NCI-H345 (cell line): ENCODE results near the gene B4GALT6.
"Not testable (repeated sequence)": the region's sequence is repeated elsewhere in the genome, so short reads cannot be mapped to it uniquely, and the experiment has no call there.

Source experiments
- DNase-seq: peaks from one replicate; lab custom pipeline; 2025; lab: John Stamatoyannopoulos, UW

B4GALT6 gene, protein sequence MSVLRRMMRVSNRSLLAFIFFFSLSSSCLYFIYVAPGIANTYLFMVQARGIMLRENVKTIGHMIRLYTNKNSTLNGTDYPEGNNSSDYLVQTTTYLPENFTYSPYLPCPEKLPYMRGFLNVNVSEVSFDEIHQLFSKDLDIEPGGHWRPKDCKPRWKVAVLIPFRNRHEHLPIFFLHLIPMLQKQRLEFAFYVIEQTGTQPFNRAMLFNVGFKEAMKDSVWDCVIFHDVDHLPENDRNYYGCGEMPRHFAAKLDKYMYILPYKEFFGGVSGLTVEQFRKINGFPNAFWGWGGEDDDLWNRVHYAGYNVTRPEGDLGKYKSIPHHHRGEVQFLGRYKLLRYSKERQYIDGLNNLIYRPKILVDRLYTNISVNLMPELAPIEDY

DNA sequence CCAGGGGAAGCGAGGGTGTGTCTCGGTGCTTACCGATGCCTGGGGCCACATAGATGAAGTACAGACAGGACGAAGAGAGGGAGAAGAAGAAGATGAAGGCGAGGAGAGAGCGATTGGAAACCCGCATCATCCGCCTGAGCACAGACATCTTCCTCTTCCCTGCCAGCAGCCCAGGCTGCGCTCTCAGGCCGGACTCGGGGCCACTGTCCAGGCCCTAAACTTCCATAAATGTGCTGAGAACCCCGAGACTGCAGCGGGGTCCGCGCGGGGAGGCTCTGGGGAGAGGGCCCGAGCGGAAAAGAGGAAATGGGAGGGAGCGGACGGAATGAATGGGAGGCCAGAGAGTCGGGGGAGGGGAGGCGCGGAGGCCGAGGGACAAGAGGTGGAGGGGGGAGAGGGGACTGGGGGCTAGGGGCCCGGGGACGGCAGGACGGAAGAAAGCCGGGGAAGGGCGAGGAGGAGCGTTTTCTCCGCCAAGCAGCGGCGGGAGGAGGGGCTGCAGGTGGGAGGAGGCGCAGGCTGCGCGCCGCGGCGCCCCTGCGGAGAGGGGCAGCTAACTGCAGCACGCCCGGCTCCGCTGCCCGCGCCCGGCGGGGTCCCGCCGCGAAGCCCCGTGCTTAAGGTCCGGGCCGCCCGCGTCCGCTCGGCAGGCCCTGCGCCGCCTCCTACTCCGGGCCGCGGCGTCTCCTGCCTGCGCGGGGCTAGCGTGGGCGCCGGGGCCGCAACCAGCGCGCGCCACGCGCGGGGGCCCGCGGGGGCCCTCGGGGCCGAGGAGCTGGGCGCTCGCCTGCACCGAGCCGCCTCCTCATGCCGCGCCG, at the start of gene B4GALT6:
Gene B4GALT6, minus strand, starts transcription at position 303 of the 818 bp plus-strand sequence. Its CDS starts 155 bp downstream, at position 148.
- DNase-seq = peak; percentile 57

DNA sequence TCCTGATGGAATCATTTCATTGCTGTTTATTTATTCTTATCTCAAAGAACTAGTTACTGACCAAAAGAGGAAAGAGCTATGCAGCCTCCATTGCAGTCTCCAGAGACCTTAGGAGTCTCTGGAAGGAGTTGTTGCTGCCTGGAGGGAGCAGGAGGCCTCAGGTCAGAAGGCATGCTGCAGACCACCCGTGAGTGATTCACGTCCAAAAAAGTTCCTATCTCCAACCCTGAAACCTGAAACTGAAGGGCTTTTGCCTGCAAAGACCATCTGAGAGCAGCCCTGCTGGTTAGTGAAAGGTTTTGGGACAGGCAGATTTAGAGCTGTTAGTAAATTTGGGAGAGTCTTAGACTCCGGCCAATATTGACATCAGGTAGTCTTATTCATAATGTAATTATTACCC, 47.2 kb upstream of the B4GALT6 start:
- no peak for DNase-seq

DNA sequence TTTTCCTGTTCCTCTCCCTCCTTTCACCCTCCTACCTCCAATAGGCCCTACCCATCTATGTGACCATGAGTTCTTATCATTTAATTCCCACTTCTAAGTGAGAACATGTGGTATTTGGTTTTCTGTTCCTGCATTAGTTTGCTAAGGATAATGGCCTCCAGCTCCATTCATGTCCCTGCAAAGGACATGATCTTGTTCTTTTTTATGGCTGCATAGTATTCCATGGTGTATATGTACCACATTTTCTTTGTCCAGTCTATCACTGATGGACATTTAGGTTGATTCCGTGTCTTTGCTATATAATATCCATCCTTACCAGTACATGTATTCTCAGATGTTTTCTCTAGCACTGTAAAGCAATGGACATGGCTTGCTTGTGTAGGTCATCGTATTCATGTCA, 44.8 kb upstream of the B4GALT6 start:
- DNase-seq = not testable (repeated sequence)

DNA sequence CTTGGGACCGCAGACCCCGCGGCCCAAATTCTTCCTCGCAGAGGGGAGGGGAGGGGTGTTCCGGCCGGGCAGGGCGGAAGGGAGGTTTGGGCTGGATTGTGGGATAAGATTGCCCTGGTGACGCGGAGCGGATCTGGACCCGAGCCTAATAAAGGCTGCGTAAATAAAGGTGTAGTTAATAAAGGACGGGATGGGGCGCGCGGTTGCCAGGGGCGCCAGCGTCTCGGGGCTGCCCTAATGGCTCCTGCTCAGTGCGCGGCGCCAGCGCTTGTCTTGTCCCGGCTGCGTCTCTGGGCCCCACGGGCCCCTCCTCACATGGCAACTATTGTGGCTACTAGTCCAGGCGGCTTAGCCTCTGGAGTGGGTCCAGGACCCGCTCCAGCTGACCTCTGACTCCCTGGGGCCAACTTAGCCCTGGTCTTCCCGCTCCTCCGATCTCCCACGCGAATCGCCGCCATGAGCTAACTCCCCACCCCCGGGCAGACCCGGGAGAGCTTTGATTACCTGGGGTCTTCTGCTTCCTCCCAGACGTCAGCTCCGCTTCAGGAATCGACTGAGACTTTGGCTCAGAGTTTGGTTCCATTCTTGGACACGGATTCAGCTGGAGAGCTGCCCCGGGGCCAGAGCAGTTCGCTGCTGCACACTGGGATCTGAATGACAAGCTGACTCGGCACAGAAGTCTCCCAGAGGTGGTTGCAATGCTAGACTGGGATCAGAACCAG, 39.8 kb upstream of the B4GALT6 start:
- no peak for DNase-seq

DNA sequence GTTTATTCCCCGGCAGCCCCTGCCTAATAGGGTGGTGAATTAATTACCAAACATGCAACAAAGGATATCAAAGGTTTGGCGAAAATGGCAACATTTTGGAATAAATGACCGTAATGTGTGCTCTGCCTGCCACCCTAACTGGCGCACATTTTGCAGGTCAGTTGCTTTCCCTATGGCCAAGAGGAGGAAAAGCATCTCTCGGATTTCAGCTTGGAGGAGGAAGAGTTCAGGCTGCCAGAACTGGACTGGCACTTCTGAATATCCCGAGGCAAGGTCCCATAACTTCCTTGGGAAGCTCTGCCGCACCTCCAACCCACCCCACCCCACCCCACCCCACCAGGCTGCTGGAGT, 39.2 kb upstream of the B4GALT6 start:
- DNase-seq = no peak

DNA sequence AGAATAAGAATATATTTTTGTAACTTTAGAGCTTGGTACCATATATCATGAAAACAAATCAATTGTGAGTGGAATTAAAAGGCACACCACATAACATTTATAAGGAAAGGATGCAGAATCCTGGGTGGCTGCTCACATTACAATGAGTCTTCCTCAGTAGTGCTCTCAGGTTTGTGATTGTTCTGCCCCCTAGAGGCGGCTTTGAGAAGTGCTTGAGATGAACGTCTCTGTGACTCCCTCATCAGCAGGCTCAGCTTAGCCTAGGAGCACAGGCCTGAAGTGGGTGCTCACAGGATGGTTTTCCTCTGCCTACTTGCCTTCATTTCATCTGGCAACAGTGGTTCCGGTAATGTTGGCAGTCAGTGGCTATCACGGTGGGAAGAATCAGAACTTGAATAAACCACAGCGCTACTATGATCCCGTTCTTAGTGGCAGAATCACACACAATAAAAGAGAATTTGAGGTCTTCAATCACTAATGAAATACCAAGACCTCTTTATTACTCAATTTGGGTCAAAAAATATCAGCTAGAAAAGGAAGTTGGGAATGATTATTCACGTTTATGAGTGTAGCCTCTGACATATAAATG, 38.1 kb upstream of the B4GALT6 start:
- peak; percentile 81 for DNase-seq

DNA sequence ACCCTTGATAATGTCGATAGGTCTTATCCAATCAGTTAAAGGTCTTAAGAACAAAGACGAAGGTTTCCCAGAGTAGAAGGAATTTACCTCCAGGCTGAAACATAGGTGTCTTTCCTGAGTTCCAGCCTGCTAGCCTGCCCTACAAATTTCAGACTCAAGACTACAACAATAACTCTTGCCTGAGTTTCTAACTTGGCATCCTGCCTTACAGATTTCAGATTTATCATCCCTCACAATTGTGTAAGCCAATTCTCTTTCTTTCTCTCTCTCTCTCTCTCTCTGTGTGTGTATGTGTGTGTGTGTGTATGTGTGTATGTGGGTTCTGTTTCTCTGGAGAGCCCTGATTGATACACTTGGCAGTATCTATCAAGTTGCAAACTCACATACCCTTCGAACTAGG, 37.2 kb upstream of the B4GALT6 start:
- DNase-seq = no peak

DNA sequence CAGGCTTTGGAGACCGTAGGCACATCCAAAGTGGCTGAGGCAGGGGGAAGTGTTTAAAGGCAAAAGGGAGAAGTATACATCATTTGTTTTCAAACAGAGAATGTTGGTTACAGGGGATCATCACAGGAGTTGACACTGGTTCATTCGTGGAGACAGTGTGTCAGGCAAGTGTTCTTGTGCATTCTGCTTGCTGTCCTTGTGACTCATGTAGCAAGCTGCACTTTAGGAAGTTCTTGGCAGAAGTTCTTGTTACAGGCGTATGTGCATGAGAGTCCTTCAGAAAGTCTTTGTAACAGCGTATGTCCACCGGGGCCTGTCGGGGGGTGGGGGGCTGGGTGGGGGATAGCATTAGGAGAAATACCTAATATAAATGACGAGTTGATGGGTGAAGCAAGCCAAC, 36.5 kb upstream of the B4GALT6 start:
- no peak for DNase-seq

DNA sequence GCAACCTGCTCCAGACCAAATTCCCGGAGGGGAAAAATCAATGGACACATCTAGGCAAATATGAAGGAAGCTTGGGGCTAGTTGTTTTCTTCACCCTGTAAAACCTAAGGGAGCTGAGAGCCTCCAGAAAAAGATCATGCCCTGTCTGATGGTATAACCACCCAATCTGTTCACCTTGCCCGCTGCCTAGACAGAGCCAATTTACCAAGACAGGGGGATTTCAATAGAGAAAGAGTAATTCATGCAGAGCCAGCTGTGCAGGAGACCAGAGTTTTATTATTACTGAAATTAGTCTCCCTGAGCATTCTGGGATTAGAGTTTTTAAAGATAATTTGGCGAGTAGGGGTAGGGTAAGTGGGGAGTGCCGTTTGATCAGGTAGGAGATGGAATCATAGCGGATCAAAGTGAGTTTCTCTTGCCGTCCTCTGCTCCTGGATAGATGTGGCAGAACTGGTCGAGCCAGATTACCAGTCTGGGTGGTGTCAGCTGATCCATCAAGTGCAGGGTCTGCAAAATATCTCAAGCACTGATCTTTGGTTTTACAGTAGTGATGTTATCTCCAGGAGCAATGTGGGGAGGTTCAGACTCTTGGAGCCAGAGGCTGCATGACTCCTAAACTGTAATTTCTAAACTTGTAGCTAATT, 35.1 kb upstream of the B4GALT6 start:
- DNase-seq = no peak

DNA sequence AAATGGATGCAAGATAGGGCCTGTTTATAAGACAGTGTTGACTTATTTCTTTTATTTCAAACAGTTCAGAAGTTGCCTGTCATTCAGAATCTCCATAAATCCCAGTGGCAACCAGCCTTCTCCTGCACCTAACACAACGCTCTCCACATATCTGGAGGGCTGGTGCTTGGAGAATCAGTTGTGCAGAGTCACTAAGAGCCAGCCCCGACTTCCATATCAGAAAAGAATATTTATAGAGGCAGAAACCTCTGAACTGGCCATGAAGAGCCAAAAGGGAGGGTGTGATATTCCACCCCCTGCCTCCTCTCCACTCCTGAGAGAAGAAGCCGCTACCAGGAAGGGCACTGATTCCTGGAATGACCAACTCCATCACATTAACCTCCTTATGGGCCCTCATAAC, 34.0 kb upstream of the B4GALT6 start:
- no peak for DNase-seq

DNA sequence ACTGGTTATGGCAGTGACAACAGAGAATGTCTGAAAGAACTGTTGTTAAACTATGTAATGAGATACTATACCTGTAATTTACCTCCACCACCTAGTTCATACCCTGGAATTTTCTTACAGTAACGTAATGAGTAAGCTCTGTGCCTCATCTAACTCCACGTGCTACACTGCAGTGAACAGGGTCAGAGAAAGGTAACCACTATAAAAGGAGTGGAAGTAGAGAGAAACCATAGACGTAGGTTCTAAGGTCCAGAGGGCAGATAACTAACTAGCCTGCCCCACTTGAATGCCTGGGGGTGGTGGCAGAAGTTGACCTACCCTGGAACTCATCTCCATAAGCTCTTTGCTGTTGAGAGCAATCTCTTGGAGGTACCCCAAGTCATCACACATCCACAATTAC, 32.0 kb upstream of the B4GALT6 start:
- DNase-seq = no peak

DNA sequence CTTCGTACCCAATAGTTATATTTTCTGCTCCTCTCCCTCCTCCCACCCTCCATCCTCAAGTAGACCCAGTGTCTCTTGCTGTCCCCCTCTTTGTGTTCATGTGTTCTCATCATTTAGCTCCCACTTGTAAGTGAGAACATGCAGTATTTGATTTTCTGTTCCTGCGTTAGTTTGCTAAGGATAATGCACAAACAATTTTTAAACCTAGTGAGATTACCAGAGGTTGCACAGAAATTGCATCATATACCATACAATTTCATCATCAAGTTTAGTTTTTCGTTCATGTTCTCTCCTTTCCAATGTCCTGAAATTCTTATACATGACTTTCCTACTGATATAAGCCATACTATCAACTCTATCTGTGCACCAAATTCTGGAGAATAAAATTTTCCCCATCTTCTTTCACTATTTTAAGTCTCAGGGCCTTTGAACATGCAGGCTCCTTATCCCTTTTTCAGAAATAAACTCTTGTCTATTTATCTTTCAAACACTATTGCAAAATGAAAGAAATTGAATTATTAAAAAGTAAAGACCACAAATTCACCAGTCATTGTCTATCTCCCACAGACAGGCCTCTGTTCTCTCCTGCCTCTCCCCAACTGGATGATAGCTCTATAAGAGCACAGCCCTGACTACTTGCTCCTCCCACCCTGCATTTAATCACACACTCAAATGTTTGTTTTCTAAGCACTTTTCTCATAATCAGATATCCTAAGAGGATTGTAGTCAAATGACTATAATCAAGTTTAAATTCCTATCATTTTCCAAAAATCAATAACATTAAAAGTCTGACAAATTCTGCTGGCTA, 27.2 kb upstream of the B4GALT6 start:
- DNase-seq = no peak

DNA sequence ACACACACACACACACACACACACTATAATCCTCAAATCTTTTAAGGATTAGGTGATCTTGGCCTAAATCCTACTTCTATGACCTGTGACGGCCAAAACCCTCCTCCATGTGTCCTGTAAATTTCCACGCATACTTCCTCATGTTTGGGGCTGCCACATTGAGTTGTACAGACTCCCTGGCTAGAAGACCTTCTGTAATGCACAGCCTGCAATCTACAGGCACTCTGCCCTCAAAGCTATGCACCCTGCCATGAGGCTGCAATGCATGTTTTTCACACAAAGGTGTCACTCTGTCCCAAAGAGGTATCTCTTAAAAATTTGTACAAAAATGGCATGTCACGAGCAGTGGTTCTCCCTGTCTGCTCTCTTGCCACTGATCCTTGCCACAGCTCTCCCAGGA, 26.4 kb upstream of the B4GALT6 start:
- no peak for DNase-seq

DNA sequence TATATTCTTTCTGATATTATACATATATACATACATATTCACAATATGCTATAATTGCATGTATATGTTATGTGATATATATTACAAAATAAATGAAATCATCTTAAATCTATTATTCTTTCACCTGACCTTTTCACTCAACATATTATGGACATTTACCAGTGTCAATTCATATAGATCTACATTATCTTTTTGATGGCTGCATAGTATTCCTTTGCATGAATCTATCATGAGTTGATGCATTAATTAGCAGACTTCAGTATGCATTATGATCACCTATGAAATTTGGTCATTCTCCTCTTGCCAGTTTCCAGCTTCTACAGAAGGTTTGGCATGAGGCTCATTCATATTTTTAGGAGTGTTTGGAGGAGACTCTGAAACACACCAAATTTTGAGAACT, 23.4 kb upstream of the B4GALT6 start:
- no peak for DNase-seq

DNA sequence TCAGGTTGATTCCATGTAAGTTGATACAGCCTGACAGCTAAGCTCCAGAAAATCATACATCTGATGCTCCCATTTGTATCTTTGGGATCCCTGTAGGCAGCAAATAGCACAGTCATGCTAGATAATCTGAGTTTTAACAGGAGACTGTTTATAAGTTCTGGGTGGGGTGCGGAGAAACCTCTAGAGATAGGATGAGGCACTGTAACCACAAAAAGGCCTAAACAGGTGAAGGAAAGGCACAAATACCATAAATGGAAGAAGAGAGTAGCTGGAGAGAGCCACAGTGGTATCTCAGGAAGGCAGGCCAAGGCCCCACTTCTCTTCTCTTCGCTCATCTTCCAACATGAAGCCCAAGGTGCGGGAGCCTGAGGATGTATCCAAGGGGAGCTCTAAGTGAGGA, 18.1 kb upstream of the B4GALT6 start:
- no peak for DNase-seq

DNA sequence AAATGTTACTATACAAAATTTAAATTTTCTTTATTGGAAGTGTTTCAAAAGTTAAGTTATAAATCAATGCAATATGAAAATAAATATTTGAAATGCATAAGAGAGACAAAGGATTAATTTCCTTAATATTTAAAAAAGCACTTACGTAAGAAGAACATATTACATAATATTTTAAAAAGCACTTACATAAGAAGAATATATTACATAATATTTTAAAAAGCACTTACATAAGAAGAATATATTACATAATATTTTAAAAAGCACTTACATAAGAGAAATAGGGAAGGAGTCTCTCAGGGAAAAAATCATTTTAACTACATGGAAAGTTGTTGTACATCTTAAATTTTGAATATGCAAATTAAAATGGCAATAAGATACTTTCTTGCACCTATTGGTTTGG, 17.4 kb upstream of the B4GALT6 start:
- no peak for DNase-seq

DNA sequence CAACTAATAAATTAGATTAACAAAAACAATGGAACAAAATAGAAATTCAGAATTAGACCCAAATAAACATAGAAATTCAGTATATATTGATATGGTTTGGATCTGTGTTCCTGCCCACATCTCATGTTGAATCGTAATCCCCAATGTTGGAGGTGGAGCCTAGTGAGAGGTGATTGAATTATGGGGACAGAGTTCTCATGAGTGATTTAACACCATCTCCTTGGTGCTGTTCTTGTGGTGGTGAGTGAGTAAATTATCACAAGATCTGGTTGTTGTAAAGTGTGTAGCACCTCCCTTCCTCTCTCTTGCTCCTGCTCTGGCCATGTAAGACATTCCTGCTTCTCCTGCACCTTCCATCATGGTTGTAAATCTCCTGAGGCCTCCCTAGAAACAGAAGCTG, 16.6 kb upstream of the B4GALT6 start:
- DNase-seq = no peak

DNA sequence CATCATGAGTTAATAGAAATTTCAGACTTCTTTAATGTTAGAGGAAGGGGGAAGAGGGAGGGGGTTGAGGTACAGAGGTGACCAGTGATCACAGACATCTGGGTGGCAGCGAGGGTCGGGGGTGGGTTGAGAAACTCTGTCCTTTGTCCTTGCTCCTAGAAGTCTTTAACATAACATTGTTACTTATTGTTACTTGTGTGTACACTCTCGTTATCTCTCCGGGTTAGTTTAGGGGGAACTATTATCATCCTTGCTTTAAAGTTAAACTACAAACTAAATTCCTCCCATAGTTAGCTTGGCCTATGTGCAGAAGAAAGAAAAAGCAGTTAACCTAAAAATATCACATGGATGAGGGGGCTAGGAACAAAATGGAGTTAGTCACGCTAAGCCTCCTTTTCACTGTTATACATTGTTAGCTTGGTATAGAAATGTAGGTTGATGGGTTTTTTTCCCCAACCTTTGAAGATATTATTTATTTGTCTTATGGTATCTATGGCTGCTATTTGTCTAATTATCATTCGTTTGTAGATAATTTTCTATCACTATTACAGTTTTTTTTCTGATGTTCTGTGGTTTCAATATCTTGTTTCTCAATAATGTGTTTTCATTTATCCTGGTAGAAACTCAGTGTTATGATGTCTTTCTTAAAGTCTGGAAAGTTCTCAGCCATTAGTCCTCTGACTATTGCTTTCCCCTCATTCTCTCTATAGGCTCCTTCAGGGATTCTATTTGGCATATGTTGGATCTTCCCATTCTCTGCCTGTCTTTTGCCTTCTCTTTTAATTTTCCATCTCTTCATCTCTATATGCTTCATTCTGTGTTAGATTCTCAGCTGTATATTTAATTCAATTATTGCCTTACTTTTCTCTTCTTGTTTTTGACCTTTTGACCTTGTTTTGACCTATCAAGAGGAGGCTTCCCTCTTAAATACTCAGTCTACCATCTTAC, 13.2 kb upstream of the B4GALT6 start:
- DNase-seq = no peak

DNA sequence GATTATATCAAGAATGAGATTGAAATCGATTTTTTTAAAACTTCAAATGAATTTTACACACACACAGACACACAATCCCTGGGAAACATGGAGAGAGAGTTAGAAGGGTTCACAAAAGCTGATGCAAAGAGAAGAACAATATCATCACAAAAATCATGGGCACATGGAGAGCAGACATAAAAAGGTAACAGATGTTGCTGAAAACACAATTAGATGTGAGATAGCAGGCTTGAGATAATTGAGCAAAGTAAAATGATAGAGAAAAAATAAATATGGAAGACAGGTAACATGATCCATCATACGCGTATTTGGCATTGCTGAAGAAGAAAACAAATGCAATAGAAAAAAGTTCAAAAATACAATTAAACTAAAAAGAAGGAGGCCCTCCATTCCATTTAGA, 11.6 kb upstream of the B4GALT6 start:
- DNase-seq = no peak

DNA sequence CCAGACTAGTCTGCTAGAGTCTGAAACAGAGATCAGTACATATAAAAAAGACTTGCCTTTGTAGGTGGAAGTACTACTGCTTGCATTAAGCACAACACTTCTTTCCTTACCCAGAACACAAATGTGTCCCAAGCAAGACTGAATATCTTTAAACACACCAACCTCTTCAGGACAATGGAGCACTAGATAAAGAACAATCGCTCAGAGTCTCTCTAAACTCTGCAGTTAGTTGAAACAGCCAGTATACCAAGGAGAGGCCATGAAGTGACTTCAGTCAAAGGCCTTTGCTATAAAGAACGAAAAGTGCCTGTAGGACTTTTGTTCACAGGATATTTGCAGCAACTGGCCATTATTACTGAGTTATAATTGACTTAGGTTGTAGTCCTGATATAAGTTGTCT, 9.9 kb upstream of the B4GALT6 start:
- no peak for DNase-seq
